MM.1S (cell line): ENCODE measurements around the gene RAD1.

Experiments used
- CTCF ChIP-seq: fragments of 300-600 bp; sonication (generic); IDR thresholded peaks from 2 replicates; pipeline ENCODE4 v1.5.1; 2016; ENCODE audit warnings: antibody characterized with exemption, low read length, mixed read lengths
- EZH2 ChIP-seq: fragments of 300-600 bp; sonication (generic); optimal IDR thresholded peaks from 2 replicates; pipeline ENCODE3; 2017; ENCODE audit warnings: low read depth, mild to moderate bottlenecking, antibody characterized with exemption, low read length, mixed read lengths
- EZH2phosphoT487 ChIP-seq: fragments of 300-600 bp; sonication (generic); IDR thresholded peaks from 2 replicates; pipeline ENCODE4 v1.6.1; 2018; ENCODE audit warnings: antibody characterized with exemption, low read length

DNA sequence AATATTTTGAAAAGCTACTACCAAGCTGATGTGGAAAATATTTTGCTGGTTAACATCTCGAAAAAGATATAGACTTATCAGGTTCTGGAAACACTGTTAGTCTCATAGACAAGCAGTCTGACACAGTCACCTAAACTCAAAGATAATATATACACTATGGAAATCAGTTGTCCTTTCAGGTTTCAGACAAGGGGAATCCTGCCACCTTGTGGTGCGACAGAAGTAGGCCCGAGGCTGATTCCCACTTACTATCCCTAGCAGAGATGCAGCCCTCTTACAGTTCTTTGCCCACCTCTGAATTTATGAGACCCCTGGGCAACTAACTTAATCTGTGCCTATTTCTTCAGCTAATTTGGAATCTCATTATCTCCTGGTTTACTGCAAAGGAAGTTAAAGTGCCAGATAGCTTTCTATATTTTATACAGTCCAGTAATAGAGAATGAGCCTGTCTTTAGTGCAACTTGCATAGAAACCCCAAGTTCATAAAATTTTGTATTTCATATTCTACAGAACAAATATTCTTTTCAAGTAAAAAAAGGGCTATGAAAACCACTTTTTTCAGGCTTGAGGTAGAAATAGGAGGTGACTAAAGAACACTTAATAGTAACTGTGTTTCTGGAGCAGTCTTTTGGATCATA, 16.9 kb downstream of the RAD1 start:
- TF ChIP-seq CTCF = peak; percentile 82
- no peak for TF ChIP-seq EZH2
- no peak for TF ChIP-seq EZH2phosphoT487
